HG03439 (cell line): ENCODE data around the gene DOCK10.

ENCODE experiments used
- ATAC-seq: cut with Tn5 transposase; IDR thresholded peaks from one replicate; pipeline ENCODE4 v1.9.1; 2021; ENCODE audit warnings: mild to moderate bottlenecking, moderate library complexity; ENCODE audit not compliant: unreplicated experiment

The DOCK10 gene

GRCh38 chr2:225013425-225014365 is 28.6 kb downstream of the DOCK10 start:
- ATAC-seq = no peak

- no peak for ATAC-seq
Observed at GRCh38 chr2:225011585-225011984, 30.7 kb downstream of the DOCK10 start.

- no peak for ATAC-seq
Observed at GRCh38 chr2:225010804-225011203, 31.5 kb downstream of the DOCK10 start.

- no peak for ATAC-seq
Observed at GRCh38 chr2:225009768-225010167, 32.5 kb downstream of the DOCK10 start.

GRCh38 chr2:225008935-225009334 is 33.3 kb downstream of the DOCK10 start:
- peak; percentile 30 for ATAC-seq

- ATAC-seq = peak; percentile 52
Observed at GRCh38 chr2:225008179-225008856, 34.0 kb downstream of the DOCK10 start.

- no peak for ATAC-seq
Observed at GRCh38 chr2:225006730-225007129, 35.5 kb downstream of the DOCK10 start.

- no peak for ATAC-seq
Observed at GRCh38 chr2:225004597-225004996, 37.7 kb downstream of the DOCK10 start.

- ATAC-seq = peak; percentile 86
Observed at GRCh38 chr2:225002656-225003045, 39.6 kb downstream of the DOCK10 start.

- peak; percentile 77 for ATAC-seq
Observed at GRCh38 chr2:225002039-225002655, 40.1 kb downstream of the DOCK10 start.

- no peak for ATAC-seq
Observed at GRCh38 chr2:224999754-225000153, 42.5 kb downstream of the DOCK10 start.

- ATAC-seq = no peak
Observed at GRCh38 chr2:224999321-224999720, 42.9 kb downstream of the DOCK10 start.

GRCh38 chr2:224997802-224998201 is 44.5 kb downstream of the DOCK10 start:
- ATAC-seq = no peak

- no peak for ATAC-seq
Observed at GRCh38 chr2:224995419-224995818, 46.8 kb downstream of the DOCK10 start.

GRCh38 chr2:224994242-224994823 is 47.9 kb downstream of the DOCK10 start:
- ATAC-seq = no peak

GRCh38 chr2:224990710-224991109 is 51.6 kb downstream of the DOCK10 start:
- ATAC-seq = no peak

GRCh38 chr2:224987733-224988132 is 54.5 kb downstream of the DOCK10 start:
- ATAC-seq = no peak

GRCh38 chr2:224986477-224986876 is 55.8 kb downstream of the DOCK10 start:
- ATAC-seq = no peak

GRCh38 chr2:224984637-224985036 is 57.6 kb downstream of the DOCK10 start:
- ATAC-seq = no peak

- ATAC-seq = no peak
Observed at GRCh38 chr2:224983712-224984554, 58.3 kb downstream of the DOCK10 start.
